Measurements from ENCODE around the gene ADGRG6.
"Not testable (repeated sequence)": the region's sequence is repeated elsewhere in the genome, so short reads cannot be mapped to it uniquely, and the experiment has no call there.

Gene ADGRG6

DNA sequence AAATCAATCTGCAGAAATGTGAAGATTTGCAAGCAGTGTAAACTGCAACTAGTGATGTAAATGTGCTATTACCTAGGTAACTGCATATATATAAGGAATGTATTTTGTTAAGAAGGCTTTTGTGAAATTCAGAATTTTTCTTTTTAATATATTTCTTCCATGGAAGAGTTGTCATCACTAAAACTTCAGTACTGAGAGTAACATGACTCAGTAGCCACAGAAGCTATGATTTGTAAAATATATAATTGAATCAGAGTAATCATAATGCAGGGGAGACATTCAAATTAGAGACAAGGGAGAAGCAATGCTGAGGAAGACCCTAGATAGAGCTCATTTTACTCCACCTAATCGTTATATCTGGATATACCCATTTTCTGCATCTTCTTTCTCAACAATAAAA lies 141.7 kb downstream of the ADGRG6 start:
- no peak overlapping the region for H3K4me3 ChIP-seq (ENCODE audit: low read depth, low read length)
- TF ChIP-seq CTCF (IDR thresholded peaks at IDR 0.05; ENCODE audit: low read depth, low read length, missing control alignments), result no peak
- DNase-seq (ENCODE audit: low read depth), result no peak
- in situ Hi-C loops (cut with HindIII; ENCODE audit: low sequenced_read_pairs), result no loop called here

DNA sequence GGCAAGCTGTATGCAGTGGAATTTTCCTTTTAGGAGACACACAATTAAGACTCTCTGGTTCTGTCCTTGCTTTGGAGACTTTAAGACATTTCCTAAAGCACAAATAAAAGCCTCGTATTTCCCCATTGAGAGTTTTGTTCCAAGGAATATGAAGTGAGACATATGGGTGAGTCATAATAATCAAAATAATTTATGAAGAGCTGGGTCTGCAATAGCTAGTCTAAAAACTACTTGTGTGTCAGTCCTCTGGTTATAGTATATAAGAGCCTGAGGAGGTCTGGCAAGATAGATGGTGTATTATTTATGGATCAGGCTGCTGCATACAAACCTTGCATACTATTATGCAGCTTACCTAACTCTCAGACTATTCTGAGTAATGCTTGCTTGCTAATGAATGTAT lies 142.6 kb downstream of the ADGRG6 start:
- no peak for TF ChIP-seq CTCF (IDR thresholded peaks at IDR 0.05; ENCODE audit: low read depth, low read length, missing control alignments)
- no peak for DNase-seq (ENCODE audit: low read depth)
- no peak overlapping the region for H3K4me3 ChIP-seq (ENCODE audit: low read depth, low read length)
- in situ Hi-C loops (cut with HindIII; ENCODE audit: low sequenced_read_pairs), result no loop called here

DNA sequence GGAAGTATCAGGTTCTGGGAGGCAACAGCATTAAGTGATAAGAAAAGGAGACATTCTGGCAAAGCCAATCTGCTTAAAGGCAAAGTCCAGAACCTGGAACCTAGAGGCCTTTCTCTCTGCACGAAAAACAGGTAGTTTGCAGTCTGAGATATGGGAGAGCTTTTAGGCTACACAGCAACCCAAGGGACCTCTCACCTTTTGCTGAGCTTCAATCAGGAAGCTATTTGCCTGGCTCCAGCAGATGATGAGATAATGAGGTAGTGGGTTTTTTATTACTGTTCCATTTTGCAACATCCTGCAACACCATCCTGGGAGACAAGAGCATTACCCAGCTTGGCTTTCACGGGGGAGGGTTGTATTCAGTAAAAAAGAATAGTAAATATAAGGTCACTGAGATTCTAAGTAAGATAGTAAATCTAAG lies 143.1 kb downstream of the ADGRG6 start:
- TF ChIP-seq CTCF (IDR thresholded peaks at IDR 0.05; ENCODE audit: low read depth, low read length, missing control alignments), result no peak
- no peak for DNase-seq (ENCODE audit: low read depth)
- H3K4me3 ChIP-seq (ENCODE audit: low read depth, low read length), result no peak overlapping the region
- in situ Hi-C loops (cut with HindIII; ENCODE audit: low sequenced_read_pairs), result no loop called here

- no peak for DNase-seq (ENCODE audit: low read depth)
- H3K4me3 ChIP-seq (ENCODE audit: low read depth, low read length), result no peak overlapping the region
- no peak for TF ChIP-seq CTCF (IDR thresholded peaks at IDR 0.05; ENCODE audit: low read depth, low read length, missing control alignments)
- in situ Hi-C loops (cut with HindIII; ENCODE audit: low sequenced_read_pairs), result no loop called here
Observed at GRCh38 chr6:142446168-142446567, 144.4 kb downstream of the ADGRG6 start.

GRCh38 chr6:142446576-142446975 lies 144.8 kb downstream of the ADGRG6 start:
- no peak overlapping the region for H3K4me3 ChIP-seq (ENCODE audit: low read depth, low read length)
- TF ChIP-seq CTCF (IDR thresholded peaks at IDR 0.05; ENCODE audit: low read depth, low read length, missing control alignments), result no peak
- no peak for DNase-seq (ENCODE audit: low read depth)
- in situ Hi-C loops (cut with HindIII; ENCODE audit: low sequenced_read_pairs), result no loop called here

DNA sequence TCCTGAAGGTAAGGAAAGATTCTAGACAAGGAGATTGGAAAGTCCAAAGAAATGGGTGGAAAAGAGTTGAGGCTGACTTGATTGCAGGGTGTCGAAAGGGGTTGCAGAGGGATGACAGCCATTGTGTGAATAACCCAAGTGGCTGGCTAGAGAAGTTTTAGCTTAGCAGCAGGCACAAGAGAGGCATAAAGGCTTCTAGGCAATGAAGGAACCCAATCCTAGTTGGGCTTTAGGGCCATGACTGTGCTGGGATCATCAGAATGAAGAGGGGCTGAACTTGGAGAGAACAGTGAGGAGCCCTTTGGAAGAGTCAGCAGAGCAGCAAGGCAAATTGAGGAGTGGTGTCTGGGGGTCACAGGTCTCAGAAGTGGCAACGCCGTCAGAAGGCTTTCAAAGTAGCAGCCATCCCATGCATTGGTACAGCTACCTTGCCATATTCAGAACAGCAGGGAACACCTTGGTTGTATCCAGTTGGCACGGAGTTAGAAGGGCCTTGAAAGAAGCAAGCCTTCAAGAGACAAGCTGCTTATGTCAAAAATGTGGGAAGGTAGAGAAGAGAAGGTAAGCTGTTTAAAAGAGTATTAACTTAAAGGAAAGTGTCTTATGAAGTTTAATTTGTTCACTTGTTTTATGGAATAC lies 146.4 kb downstream of the ADGRG6 start:
- no peak for TF ChIP-seq CTCF (IDR thresholded peaks at IDR 0.05; ENCODE audit: low read depth, low read length, missing control alignments)
- in situ Hi-C loops (cut with HindIII; ENCODE audit: low sequenced_read_pairs), result no loop called here
- no peak overlapping the region for H3K4me3 ChIP-seq (ENCODE audit: low read depth, low read length)
- no peak for DNase-seq (ENCODE audit: low read depth)

DNA sequence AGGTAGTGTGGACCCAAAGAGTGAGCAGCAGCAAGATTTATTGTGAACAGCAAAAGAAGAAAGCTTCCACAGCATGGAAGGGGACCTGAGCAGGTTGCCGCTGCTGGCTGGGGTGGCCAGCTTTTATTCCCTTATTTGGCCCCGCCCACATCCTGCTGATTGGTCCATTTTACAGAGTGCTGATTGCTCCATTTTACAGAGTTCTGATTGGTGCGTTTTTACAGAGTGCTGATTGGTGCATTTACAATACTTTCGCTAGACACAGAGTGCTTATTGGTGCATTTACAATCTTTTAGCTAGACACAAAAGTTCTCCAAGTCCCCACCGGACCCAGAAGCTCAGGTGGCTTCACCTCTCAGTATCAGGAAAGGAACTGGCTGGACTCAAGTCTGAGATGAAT lies 149.0 kb downstream of the ADGRG6 start:
- DNase-seq (ENCODE audit: low read depth); in situ Hi-C loops (cut with HindIII; ENCODE audit: low sequenced_read_pairs); H3K4me3 ChIP-seq (ENCODE audit: low read depth, low read length): not testable (repeated sequence)

Data from astrocyte of the cerebellum (primary cell).